Stimulated activated CD8-positive, alpha-beta memory T cell treated with anti-CD3 and anti-CD28 coated beads, Interleukin-7, amount 100 ng/mL, for 1 hour (primary cell): ENCODE results near the gene TDRD12.
"Not testable (repeated sequence)": the region's sequence is repeated elsewhere in the genome, so short reads cannot be mapped to it uniquely, and the experiment has no call there.

ENCODE experiments used
- DNase-seq, 2 donors: peaks; one replicate each; pipeline ENCODE4 v3.0.0-alpha.2; 2020; ENCODE audit warnings: low read depth in 2 of 2

The TDRD12 gene

DNA sequence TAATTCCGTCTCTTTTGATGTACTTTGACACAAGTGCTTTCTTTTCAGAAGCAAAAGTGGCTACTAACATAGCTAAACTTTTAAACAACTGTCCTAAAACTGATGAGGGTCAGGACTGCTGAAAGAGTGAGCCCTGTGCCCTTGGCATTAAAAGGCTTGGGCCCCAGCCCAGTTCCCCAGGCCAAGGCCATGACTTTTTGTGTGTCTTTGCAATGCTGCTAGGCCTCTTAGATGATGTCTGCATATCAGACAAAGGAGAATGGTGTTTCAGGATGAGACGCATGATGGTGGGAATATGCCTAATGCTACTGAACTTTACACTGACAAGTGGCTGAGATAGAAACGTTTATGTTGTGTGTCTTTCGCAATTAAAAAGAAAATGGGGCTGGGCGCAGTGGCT, 112.0 kb downstream of the TDRD12 start:
- DNase-seq, result no peak

DNA sequence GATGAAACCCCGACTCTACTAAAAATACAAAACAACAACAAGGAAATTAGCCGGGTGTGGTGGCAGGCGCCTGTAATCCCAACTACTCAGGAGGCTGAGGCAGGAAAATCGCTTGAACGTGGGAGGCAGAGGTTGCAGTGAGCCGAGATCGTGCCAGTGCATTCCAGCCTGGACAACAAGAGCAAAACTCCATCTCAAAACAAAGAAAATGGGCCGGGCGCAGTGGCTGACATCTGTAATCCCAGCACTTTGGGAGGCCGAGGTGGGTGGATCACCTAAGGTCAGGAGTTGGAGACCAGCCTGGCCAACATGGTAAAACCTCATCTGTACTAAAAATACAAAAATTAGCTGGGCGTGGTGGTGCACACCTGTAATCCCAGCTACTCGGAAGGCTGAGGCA, 112.5 kb downstream of the TDRD12 start:
- DNase-seq, result not testable (repeated sequence)

DNA sequence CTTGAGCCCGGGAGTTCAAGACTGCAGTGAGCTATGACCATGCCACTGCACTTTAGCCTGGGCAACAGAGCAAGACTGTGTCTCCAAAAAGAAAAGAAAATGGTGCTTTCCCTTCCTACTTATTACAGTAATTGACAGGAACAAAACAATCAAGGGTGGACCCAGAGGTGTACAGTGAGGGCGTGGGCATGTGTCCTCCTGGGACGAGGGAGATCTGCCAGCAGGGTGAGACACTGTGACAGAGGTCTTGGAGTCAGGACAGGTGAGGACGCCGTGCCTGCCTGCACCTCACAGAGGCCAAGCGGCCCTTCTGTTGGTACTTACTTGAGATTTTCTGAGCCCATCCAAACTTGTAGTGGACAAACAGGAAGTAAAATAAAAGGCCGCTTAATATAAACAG, 113.3 kb downstream of the TDRD12 start:
- not testable (repeated sequence) for DNase-seq

GRCh38 chr19:32833388-32833787, 113.8 kb downstream of the TDRD12 start:
- DNase-seq, result not testable (repeated sequence)

DNA sequence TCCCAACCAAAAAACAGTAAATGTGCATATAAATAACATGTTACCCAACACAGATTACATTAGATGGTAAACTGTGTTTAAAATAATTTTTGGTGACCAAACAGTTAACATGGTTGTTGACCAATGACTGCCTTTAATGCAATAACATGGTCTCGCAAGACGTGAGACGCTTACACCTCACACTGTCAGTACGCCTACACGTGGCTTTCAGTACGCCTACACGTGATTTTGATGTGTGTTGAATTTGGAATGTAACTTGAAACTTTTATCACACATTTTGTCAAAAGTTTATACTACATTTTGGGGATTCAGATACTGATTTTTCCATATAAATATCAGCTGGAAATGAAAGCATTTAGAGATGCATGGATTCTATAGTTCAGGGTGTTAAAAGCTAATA, 118.0 kb downstream of the TDRD12 start:
- no peak for DNase-seq

DNA sequence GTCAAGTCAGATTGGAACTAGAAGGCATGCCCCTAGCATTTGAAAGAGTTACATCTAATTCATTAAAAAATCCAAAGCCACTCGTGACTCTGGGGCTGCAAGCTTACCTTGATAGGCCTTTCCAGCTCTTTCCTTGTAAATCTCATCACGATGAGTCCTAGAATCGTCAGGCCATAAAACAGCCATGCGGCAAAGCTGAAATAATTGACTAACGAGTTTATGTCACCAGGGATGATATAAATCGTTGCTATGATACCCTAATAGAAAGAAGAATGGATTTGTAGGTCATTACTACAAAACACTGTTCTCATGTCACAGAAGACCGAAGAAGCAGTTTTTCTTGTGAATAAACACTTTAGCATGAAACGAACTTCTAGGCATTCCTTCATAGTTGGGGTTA, 122.5 kb downstream of the TDRD12 start:
- no peak for DNase-seq

- no peak for DNase-seq
Measured at GRCh38 chr19:32843716-32844245, 124.2 kb downstream of the TDRD12 start.

GRCh38 chr19:32848035-32848434, 128.5 kb downstream of the TDRD12 start:
- not testable (repeated sequence) for DNase-seq

DNA sequence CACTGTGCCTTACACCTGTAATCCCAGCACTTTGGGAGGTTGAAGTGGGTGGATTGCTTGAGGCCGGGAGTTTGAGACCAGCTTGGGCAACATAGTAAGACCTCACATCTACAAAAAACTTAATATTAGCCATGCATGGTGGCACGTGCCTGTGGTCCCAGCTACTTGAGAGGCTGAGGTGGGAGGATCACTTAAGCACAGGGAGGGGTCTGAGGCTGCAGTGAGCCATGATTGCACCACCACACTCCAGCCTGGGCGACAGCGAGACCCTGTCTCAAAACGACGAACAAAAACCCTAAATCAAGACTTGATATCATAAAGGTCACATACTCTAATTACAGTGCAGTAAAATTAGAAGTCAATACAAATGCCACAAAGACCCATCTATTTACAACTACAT, 132.6 kb downstream of the TDRD12 start:
- no peak for DNase-seq

DNA sequence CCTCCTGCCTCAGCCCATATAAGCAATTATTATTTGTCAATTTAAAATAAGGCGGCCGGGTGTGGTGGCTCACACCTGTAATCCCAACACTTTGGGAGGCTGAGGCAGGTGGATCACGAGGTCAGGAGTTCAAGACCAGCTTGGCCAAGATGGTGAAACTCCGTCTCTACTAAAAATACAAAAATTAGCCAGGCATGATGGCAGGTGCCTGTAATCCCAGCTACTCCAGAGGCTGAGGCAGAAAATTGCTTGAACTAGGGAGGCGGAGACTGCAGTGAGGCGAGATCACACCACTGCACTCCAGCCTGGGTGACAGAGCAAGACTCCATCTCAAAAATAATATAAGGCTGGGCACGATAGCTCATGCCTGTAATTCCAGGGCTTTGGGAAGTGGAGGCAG, 137.3 kb downstream of the TDRD12 start:
- DNase-seq, result not testable (repeated sequence)

DNA sequence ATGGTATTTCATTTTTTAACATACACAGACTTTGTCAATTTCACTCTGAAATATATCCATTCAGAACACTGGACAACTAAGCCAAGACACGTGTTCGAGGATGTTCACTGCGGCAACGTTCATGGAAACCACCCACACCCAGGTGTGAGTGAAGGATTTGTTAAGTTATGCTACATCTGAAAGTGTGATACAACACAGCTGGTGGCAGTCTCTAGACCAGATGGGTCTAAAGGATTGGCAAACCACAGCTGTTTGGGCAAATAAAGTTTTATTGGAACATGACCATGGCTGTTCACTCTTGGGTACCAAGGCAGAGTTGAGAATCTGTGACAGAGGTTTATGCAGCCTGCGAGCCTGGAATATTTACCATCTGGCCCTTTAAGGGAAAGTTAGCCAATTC, 138.0 kb downstream of the TDRD12 start:
- DNase-seq, result no peak

DNA sequence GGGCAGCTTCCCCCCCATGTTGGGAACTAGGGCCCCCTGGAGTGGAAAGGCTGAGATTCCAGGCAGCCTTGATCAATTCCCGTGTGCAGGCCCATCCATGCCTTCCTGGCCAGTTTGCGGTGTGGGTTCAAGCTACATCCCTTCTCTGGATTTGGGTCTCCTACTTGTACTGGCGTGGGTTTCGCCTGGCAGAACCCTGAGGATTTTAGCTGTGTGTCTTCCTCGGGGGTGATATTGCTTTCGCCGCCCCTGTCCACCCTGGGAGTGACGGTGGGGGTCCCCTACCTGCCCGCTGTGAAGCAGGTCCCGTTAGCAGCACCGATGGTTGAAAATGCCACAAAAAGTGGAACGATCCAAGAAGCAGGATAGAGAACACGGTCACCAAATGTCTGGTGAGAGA, 138.6 kb downstream of the TDRD12 start:
- no peak for DNase-seq

GRCh38 chr19:32858559-32858958, 139.0 kb downstream of the TDRD12 start:
- DNase-seq, result no peak

- DNase-seq, result no peak
Measured at GRCh38 chr19:32859591-32859990, 140.0 kb downstream of the TDRD12 start.

- no peak for DNase-seq
Measured at GRCh38 chr19:32861596-32861995, 142.0 kb downstream of the TDRD12 start.

DNA sequence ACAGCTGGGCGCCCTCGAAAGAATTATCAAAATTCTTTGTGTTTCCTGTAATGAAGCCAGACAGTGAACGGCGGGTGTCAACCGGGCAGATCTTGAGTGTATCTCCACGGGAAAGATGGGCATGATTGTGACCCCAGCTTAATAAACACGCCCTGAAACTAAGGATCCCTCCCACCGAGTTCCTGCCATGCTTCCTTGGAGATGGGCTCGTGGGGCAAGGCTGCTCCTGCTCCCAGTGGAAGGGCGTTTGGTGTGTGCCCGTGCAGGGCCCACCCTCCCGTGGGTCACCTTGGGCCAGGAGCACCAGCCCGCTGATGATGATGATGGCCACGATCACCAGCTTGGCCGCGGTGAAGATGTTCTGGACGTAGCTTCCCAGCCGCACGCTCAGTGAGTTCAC, 142.6 kb downstream of the TDRD12 start:
- DNase-seq, result no peak

DNA sequence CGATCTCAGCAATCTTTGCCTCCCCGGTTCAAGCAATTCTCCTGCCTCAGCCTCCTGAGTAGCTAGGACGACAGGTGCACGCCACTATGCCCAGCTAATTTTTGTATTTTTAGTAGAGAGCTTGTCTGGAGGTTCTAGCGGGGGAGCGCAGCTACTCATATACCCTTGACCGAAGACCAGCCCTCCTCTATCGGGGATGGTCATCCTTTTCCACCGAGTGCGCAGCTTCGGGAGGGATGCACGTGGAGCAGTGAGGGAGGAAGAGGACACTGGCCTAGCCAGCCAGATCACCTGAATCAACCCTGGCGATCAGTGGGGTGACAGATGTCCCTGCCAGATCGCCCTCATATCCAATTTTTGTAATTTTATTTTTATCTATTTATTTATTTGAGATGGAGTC, 143.2 kb downstream of the TDRD12 start:
- no peak for DNase-seq

GRCh38 chr19:32863301-32863700, 143.7 kb downstream of the TDRD12 start:
- no peak for DNase-seq

DNA sequence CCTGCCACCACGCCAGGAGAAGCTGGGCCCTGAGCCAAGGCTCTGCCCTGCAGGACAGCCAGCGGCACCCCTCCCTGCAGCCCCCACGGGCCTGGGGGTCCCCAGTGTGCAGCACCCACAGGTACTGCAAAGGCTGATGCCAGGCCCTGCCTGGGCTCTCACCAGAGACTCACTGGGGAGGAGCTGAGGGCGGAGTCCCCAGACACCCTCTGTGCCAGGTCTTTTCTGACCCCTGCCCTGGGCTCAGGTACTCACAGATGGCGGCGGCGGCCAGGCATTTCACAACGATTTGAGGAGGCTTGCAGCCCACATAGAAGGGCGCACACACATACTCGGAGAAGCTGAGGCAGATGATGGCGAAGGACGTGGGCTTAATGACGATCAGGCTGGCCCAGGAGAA, 144.3 kb downstream of the TDRD12 start:
- DNase-seq, result no peak

GRCh38 chr19:32864318-32865007, 144.9 kb downstream of the TDRD12 start:
- DNase-seq, result no peak

DNA sequence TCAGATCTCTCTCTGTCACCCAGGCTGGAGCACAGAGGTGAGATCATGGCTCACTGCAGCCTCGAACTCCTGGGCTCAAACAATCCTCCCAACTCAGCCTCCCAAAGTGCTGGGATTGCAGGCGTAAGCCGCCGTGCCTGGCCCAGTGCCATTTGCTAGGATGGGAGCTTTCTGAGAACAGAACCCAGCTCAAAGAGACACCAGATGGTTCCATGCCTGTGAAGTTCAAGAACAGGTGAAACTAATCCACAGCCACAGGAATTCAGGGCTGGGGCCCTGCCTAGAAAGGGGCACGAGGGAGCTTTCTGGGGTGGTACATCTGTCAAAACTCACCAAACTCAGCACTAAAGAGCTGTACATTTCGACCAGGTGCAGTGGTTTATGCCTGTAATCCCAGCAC, 145.8 kb downstream of the TDRD12 start:
- no peak for DNase-seq

DNA sequence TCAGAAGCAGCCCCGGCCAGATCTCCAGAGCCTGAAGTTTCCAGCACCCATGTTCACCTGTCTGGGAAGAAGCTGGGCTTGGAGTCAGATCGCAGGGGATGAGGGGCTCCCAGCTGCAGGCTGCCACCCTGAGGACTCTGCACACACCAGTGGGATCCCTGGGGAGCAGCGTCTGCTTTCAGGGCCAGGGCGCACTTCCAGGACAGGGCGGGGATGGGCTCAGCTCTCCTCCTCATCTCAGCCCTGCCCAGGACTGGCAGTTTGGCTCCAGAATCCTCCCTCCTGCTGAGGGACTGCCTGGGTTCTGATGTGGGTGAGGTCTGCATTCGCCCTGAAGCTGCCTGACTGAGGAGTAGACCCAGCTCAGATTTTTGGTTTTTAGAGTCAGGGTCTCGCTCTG, 146.5 kb downstream of the TDRD12 start:
- no peak for DNase-seq

- DNase-seq, result no peak
Measured at GRCh38 chr19:32866564-32867265, 147.1 kb downstream of the TDRD12 start.
